Activated CD4-positive, alpha-beta T cell treated with anti-CD3 and anti-CD28 coated beads, Interleukin-10, Interleukin-2, amounts not matched to agents 100 ng/mL and 50 ng/mL, durations not matched to agents 16 hours and 8 hours (primary cell): ENCODE measurements around the gene MESP1.

ENCODE experiments used
- DNase-seq: peaks from one replicate; pipeline ENCODE4 v3.0.0-alpha.2; 2020

MESP1 gene

GRCh38 chr15:89756897-89757296, 5.8 kb upstream of the MESP1 start:
- no peak for DNase-seq

- no peak for DNase-seq
Observed at GRCh38 chr15:89755701-89756100, 4.7 kb upstream of the MESP1 start.

GRCh38 chr15:89754361-89755154, 3.5 kb upstream of the MESP1 start:
- DNase-seq, result no peak

- DNase-seq, result no peak
Observed at GRCh38 chr15:89753855-89754254, 2.8 kb upstream of the MESP1 start.

- no peak for DNase-seq
Observed at GRCh38 chr15:89751748-89752147, 699 bp upstream of the MESP1 start.

- no peak for DNase-seq
Observed at GRCh38 chr15:89749951-89750559, 994 bp downstream of the MESP1 start.

GRCh38 chr15:89749526-89749925, 1.5 kb downstream of the MESP1 start:
- no peak for DNase-seq

GRCh38 chr15:89749054-89749453, 2.0 kb downstream of the MESP1 start:
- no peak for DNase-seq

- no peak for DNase-seq
Observed at GRCh38 chr15:89747708-89748682, 3.1 kb downstream of the MESP1 start.

GRCh38 chr15:89746386-89746780, 4.7 kb downstream of the MESP1 start:
- DNase-seq, result no peak

- DNase-seq, result no peak
Observed at GRCh38 chr15:89745768-89746167, 5.3 kb downstream of the MESP1 start.

- DNase-seq, result no peak
Observed at GRCh38 chr15:89745131-89745530, 5.9 kb downstream of the MESP1 start.

- DNase-seq, result no peak
Observed at GRCh38 chr15:89743594-89743993, 7.5 kb downstream of the MESP1 start.

- DNase-seq, result no peak
Observed at GRCh38 chr15:89743011-89743410, 8.0 kb downstream of the MESP1 start.

GRCh38 chr15:89740137-89740536, 10.9 kb downstream of the MESP1 start:
- peak; percentile 77 for DNase-seq

- DNase-seq, result no peak
Observed at GRCh38 chr15:89735773-89736172, 15.3 kb downstream of the MESP1 start.

GRCh38 chr15:89732451-89733172, 18.4 kb downstream of the MESP1 start:
- no peak for DNase-seq

- no peak for DNase-seq
Observed at GRCh38 chr15:89731275-89731674, 19.8 kb downstream of the MESP1 start.

GRCh38 chr15:89728254-89728653, 22.8 kb downstream of the MESP1 start:
- DNase-seq, result no peak

GRCh38 chr15:89725064-89725463, 26.0 kb downstream of the MESP1 start:
- DNase-seq, result no peak

GRCh38 chr15:89724621-89725020, 26.4 kb downstream of the MESP1 start:
- no peak for DNase-seq

- DNase-seq, result no peak
Observed at GRCh38 chr15:89723031-89723430, 28.0 kb downstream of the MESP1 start.

GRCh38 chr15:89714775-89715174, 36.3 kb downstream of the MESP1 start:
- no peak for DNase-seq
